GM19455 (cell line): ENCODE results near the gene SMS.
A peak's percentile ranks its signal among the peaks of the same experiment; 100 is the strongest.
"Not testable (repeated sequence)": the region's sequence is repeated elsewhere in the genome, so short reads cannot be mapped to it uniquely, and the experiment has no call there.

Experiments
- ATAC-seq: cut with Tn5 transposase; IDR thresholded peaks from one replicate; pipeline ENCODE4 v1.9.1; 2021; ENCODE audit not compliant: unreplicated experiment

The SMS gene

GRCh38 chrX:21950557-21950956 is 10.0 kb downstream of the SMS start:
- not testable (repeated sequence) for ATAC-seq

DNA sequence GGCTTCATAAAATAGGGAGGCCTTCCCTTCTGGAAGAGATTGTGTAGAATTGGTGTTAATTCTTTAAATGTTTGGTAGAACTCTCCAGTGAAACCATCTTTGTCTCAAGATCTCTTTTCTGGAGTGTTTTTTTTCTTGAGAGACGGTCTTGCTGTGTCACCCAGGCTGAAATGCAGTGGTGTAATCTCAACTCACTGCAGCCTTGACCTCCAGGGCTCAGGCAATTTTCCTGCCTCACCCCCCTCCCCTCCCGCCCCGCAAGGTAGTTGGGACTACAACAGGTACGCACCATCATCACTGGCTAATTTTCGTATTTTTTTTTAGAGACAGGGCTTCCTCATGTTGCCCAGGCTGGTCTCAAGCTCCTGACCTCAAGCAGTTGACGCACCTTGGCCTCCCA is 12.1 kb downstream of the SMS start:
- ATAC-seq = no peak

DNA sequence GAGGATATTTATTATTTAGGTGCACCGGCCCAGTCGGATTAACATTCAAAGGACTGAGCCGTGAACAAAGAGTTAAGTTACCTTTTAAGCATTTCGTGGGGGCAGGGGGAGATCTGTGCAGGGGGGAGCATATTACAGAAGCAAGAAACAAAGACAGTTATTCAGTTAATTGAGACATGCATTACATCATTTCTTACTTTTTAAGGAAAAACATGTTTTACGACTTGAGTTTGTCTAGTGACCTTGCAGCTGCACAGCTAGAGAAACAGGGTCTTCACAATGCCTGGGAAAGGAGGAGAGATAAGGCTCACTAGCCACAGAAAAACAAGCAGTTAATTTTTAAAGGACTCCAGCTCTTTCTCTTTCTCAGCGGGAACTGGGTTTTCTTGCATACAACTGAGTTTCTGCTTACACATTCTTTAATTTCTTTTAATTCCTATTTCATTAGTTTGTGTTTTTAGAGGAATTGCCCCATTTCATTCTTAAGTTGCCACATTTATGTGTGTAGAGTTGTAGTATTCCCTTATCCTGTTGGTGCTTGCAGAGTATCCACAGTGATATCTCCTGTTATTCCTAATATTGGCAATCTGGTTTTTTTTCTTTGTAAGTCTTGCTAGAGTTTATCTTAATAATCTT is 12.8 kb downstream of the SMS start:
- ATAC-seq = not testable (repeated sequence)

GRCh38 chrX:21955403-21956189 is 15.1 kb downstream of the SMS start:
- ATAC-seq = no peak

- no peak for ATAC-seq
Observed at GRCh38 chrX:21956783-21957182, 16.3 kb downstream of the SMS start.

- ATAC-seq = no peak
Observed at GRCh38 chrX:21958187-21958586, 17.7 kb downstream of the SMS start.

DNA sequence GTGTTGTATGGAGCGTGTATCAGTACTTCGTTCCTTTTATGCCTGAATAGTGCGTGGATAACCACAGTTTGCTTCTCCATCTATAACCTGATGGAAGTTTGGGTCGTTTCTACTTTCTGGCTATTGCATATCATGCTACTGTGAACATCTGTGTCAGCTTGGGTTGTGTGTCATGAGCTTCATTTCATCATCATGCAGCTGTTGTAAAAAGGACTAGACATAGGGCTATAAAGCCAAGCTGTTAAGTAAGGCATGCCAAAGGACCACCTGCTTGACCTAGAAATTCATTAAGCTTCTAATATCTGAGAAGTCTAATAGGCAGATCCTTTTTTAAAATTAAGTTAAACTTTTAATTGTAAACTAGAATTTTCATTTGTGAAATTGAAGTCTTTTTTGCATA is 18.4 kb downstream of the SMS start:
- no peak for ATAC-seq

- ATAC-seq = no peak
Observed at GRCh38 chrX:21959362-21960051, 19.0 kb downstream of the SMS start.

DNA sequence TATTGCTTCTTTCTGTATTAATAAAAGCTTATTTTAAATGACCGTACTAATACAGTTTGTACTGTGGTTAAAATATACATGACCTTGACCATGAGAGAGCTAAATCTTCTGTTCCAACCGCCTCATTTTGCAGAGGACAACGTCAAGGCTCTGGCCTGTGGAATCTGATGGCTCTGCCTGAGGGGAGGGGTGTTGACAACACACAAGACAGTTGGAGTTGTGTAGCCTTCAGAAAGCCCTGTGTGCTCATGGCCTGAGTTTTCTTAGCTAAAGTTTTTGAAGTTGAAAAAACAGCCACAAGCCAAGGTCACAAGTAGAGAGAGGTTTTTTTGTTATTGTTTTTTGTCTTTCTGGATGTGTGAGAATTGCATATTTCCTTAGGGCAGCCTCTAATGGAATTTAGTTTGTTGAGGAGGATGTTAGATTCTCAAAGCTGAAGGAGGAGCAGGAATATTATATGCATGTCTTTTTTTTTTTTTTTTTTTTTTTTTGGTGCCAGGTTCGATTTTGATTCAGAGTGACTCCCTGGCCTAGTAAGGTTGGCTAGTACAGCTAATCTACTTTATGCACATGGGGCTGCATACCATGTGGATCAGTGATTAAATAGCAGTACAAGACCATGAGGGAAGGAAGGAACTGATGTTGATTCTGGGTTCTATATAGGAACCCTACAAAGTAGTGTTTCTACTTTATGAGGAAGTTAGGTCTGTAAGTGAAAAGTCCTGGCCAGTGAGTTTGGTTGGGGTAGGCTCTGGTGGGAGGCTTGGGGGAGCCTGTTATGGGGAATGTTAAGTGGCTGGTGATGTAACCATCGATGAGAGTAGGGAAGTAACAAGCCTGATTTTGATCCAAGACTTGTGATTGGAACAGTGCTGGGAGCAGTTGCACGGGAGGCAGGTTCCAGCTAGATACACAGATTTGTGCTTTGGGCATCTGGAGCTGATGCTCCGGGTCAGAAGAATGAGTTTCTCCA is 20.3 kb downstream of the SMS start:
- ATAC-seq = no peak

DNA sequence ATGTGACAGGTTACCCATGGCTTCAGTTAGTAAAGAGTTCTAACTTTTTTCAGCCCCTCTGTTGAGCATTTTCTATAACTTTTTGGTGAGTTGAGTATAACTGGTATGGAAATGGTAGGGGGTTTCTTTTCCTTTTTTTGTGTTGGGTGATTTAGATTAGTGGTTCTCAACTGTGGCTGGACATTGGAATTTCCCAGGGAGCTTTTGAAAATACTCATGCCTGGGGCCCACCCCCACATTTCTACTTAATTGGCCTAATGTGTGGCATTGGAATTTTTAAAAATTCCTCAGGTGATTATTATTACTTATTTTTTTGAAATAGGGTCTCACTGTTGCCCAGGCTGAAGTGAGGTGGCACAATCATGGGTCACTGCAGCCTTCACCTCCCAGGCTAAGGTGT is 21.9 kb downstream of the SMS start:
- ATAC-seq = no peak

- no peak for ATAC-seq
Observed at GRCh38 chrX:21963269-21963668, 22.8 kb downstream of the SMS start.

DNA sequence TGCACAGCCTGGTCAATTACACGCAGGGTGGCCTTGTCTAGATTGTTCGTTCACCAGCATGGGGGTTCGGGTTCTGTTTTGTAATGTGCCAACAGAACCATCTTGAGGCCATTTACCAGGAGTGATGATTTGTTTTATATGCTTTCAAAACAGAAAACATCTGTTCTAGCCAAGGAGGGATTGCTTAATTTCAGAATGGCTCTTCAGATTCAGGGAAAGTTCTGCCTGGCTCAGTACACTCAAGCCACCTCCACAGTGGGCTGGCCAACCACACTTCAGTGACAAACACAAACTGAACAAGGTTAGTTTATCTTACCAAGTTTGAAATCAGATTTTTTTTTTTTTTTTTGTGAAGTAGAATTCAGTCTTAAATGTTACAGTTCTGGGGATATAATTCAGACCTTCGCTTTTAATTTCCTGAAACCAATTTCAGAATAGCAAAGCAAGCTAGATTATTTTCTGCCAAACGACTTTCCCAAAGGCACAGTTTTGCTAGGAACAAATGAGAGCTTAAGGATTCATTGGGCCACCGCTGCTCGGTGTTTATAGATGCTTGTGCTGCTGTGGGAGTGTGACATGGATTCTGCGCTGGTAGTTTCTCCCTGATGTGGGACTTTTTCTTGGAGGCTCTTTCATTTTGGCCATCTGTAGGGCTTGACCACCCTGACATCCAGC is 23.4 kb downstream of the SMS start:
- ATAC-seq = no peak

GRCh38 chrX:21966866-21967265 is 26.4 kb downstream of the SMS start:
- no peak for ATAC-seq

DNA sequence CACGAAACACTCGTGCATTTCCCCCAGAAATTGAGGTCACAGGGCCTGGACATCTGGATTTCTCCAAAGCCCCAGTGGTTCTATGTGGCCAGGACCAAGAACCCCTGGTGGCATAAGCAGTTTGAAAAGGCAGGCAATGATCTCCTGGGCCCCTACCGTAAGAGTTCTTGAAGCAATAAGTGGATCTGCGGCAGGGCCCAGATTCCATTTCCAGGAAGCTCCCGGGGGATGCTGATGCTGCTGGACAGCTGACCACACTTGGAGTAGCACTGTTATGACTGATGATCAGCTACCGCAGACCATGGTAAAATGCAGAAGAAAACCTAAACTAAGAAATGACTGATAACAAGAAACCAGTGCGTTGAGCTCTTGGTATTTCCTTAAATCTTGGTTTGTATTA is 27.8 kb downstream of the SMS start:
- no peak for ATAC-seq

- no peak for ATAC-seq
Observed at GRCh38 chrX:21970326-21970725, 29.8 kb downstream of the SMS start.

DNA sequence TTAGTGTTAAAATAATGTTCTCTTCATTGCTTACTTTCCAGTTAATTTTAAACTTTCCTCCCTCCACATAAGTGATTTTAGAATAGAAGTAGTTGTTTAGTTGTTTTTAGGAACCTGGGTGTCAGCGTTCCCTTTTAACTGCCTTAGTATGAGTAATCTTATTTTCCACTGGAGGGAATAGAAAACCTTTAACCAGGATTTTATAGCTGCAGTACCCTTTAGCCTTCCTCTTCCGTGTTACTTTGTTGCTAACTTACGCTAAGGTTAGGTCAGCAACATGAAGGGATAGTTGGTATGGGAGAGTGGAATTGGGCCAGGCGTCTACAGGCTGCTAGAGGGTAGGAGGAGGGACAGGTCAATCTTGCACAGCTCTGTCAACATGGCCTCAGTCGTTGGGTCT is 31.5 kb downstream of the SMS start:
- no peak for ATAC-seq

- ATAC-seq = no peak
Observed at GRCh38 chrX:21972721-21973120, 32.2 kb downstream of the SMS start.

DNA sequence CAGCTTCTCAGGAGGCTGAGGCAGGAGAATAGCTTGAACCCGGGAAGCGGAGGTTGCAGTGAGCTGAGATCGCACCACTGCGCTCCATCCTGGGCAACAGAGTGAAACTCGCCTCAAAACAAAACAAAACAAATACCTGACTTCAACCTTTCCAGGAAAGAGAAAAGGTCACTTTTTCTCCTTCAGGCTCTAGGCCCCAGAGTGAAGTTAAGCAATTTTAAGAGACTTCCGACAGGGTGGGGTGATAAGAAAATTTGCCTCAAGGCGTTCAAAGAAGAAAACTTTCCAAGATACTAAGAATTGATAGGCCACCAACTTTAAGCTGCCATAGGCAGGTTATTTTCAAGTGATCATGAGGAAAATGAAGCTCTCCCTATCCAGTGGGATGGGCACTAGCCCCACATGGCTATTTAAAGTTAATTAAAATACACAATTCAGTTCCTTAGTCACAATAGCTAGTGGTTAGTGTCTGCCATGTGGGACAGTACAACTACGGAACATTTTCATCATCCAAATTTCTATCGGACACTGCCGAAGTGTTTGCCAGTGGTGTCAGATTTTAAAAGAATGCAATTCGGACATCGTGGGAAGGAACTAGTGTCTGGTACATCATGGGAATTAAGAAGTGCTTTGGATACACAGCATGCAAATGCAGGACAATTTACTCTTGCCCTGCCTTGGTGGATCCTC is 33.0 kb downstream of the SMS start:
- no peak for ATAC-seq

GRCh38 chrX:21974011-21974385 is 33.5 kb downstream of the SMS start:
- ATAC-seq = peak; percentile 75

DNA sequence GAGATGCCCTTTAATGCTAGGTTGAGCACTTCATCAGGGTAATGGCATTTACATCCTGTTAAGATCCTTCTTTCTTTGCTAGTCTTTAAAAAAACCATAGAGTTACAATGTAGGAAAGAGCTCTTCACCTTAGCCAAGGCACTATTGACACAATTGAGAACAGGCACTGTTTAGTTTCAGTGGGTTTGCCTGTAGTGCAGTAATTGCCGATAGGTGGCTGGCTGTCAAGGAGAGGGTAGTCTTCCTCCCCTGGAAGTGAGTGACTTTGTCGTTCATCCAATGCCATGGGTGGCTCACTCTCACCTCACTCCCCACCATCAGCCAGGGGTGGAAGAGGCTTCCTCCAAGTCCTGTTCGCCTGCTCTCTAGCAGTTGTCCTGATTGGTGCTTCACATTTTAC is 34.7 kb downstream of the SMS start:
- ATAC-seq = no peak
